ENCODE measurements around the gene PCNX2. TPM values are rescaled to one million over a fixed set of nuclear protein-coding genes. Genes with fewer than 3 reads are reported as not detected.
A peak's percentile ranks its signal among the peaks of the same experiment; 100 is the strongest.
"Not testable (repeated sequence)": the region's sequence is repeated elsewhere in the genome, so short reads cannot be mapped to it uniquely, and the experiment has no call there.

The PCNX2 gene
- total RNA-seq, 1 donor from 2014 or later, result 1.3 TPM

DNA sequence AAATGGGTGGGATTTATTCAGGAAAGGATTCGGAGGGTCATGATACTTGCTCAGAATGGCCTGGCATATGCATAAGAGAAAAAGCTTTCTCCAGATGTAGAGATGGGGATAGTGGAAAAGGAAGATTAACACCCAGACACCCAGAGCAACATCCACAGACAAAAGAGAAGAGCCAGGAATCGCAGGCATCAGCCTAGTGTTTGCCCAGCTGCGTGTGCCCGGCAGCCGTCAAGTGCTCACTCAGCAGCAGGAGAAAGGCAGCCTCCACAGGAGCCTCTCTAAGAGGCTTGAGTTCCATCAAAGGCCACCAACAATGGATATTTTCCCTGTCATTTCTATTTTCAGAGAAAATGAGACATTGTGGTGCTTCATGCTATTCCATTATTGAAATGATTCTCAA, 290.4 kb downstream of the PCNX2 start:
- ATAC-seq (no peak), DNase-seq (no peak)
- intact Hi-C loops (cut with micrococcal nuclease), result no loop called here

DNA sequence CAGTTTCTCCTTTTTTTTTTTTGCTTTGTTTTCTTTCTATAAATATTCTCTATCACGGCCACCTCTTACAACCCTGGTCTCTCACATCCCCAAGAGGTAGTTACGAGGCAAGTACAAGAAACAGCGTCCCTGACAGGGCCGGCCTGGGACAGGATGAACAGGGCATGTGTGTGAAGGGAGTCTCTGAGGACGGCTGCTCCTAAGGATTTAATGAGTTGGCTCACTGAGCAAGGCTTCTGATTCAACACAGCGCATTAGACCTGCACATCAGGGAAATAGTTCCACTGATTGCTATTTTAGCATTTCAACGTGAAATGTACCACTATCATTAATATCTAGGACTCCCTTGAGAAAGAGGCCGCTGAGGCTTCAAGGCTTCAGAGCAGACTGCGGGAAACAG, 291.1 kb downstream of the PCNX2 start:
- intact Hi-C loops (cut with micrococcal nuclease), result no loop called here
- ATAC-seq (no peak), DNase-seq (no peak)

DNA sequence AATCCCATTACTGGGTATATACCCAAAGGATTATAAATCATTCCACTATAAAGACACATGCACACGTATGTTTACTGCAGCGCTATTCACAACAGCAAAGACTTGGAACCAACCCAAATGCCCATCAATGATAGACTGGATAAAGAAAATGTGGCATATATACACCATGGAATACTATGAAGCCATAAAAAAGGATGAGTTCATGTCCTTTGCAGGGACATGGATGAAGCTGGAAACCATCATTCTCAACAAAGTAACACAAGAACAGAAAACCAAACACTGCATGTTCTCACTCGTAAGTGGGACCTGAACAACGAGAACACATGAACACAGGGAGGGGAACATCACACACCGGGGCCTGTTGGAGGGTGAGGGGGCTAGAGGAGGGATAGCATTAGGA, 291.9 kb downstream of the PCNX2 start:
- ATAC-seq; intact Hi-C loops (cut with micrococcal nuclease); DNase-seq: not testable (repeated sequence)

DNA sequence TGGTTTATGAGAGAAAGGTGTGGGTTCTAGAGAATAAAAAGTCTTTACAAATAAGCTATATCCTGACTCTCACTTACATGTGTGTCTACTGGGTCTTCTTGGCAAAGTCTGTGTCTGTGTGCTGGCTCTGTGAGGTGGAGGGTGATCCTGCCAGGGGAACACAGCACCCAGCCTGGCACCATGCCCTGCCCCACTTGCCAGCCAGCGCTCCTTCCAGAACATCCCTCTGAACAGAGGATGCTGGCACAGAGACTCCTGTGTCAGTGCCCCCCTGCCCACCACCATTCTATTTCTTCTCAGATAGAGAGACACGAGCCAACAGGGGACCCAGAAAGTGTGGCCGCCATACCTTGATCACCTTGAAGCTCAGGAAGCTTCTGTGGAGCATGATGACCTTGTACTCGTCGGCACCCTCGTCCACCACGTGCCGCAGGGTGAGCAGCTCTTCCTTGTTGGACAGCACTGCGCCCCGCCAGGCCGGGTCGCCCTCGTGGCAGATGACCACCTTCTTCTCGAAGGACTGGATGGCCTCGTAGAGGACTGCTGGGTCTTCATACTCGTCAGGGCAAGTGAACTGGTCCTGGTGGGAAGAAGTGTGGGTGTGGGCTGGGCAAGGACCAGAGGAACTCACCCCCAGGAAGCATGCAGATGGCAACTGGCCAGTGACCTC, 295.4 kb downstream of the PCNX2 start:
- intact Hi-C loops (cut with micrococcal nuclease), result no loop called here
- DNase-seq (peak; percentile 82), ATAC-seq (peak; percentile 83)

DNA sequence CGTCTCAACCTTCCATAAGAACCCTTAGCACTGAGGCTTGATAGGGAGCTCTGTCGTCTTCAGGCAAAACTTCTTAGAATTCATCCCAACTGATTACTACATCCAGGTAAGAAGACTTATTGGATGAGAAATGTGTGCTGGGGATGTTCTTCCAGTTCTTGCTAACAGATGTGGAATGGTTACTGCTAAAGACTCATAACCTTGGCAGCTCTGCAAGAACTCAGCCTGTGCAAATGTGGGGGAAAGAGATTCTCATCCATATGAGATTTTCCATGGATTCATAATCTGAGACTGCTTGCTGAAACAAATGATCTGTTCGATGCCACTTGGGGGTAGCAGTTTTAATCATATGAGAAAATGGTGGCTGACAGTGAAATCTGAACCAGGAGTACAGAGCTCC, 296.9 kb downstream of the PCNX2 start:
- ATAC-seq, result no peak
- intact Hi-C loops (cut with micrococcal nuclease), result no loop called here

DNA sequence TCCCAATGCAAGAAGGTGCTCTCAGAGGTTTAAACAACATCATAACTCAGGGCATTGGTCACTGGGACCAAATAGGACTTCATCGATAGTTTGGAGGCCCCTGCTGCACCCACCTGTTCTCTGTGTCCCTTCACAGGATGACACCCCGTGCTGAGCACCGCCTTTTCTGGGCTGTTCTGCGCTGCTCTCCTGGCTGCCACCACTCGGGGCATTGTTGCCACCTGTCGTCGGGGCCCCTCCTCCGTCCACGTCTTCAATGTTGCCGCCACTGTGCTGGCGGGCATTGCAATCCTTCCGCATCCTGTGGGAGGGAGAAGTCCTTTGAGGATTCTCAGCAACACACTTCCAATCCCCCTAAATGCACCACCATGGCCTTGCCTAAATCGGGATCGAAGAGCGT, 297.4 kb downstream of the PCNX2 start:
- no peak for ATAC-seq
- DNase-seq, result no peak
- intact Hi-C loops (cut with micrococcal nuclease), result no loop called here

More for the DNA sequence above, 296.9 kb downstream of the PCNX2 start:
- no peak for DNase-seq

DNA sequence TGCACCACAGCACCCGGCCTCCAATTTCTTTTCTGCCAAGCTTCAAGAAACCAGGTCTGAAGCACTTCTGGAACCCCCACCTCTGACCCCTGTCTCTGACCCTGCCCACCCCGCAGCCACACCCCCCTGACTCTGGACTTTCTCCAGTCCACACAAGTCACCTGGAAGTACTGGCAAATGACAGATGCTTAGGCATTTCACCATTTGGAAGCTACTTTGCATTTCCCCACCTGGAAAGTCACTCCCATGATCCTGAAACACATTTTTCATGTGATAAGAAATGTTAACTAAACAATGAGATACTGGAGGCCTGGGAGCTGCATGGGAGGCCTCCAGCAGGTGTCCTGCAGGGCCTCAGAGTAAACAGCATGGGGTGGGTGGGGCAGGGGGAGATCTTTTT, 299.4 kb downstream of the PCNX2 start:
- intact Hi-C loops (cut with micrococcal nuclease), result no loop called here
- DNase-seq (no peak), ATAC-seq (no peak)

DNA sequence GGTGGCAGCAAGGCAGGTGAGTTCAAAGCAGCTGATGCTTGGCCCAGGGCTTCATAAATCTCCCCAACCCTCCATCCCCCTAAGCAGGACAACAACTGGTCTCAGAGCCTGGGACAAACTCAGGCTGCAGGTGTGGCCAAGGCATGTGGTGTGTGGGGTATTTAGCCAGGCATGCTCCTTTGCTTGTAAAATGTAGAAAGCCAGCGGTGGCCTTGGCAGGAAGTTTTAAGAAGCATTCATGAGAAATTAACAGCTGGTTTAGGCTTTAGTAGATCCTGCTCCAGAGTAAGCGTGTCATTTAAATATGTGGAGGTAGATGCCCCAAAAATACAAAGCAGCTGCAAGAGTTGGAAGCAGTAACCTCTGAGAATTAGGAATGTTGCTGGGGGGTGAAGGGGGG, 300.3 kb downstream of the PCNX2 start:
- no peak for ATAC-seq
- no peak for DNase-seq
- intact Hi-C loops (cut with micrococcal nuclease), result no loop called here

DNA sequence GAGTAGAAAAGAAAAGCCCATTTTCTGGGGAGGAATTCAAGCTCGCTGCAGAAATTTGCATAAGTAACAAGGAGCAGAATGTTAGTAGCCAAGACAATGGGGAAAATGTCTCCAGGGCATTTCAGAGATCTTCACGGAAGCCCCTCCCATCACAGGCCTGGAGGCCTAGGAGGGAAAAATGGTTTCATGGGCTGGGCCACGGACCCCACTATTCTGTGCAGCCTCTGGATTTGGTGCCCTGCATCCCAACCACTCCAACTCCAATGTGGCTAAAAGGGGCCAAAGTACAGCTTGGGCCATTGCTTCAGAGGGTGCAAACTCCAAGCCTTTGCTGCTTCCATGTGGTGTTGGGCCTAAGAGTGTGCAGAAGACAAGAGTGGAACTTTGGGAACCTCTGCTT, 302.0 kb downstream of the PCNX2 start:
- intact Hi-C loops (cut with micrococcal nuclease), result no loop called here
- ATAC-seq (no peak), DNase-seq (no peak)

DNA sequence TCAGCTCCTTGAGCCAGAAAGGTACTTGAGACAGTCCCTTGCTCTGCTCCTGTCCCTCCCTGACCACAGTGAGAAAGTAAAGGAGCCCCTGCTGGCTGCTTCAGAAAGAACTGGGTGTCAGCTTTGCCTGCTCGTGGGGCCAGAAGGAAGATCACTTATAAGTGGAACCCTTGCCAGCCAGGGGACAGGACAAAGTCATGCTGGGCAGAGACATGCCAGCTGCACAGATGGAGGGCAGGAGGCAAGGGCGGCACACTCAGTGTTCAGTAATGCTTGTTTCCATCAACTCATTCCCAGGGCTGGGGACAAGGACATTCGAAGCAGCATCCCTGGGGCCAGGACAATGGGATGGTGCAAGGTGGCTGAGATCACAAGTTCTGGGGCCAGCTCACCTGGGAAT, 303.3 kb downstream of the PCNX2 start:
- intact Hi-C loops (cut with micrococcal nuclease), result no loop called here
- DNase-seq (peak; percentile 53), ATAC-seq (peak; percentile 96)

DNA sequence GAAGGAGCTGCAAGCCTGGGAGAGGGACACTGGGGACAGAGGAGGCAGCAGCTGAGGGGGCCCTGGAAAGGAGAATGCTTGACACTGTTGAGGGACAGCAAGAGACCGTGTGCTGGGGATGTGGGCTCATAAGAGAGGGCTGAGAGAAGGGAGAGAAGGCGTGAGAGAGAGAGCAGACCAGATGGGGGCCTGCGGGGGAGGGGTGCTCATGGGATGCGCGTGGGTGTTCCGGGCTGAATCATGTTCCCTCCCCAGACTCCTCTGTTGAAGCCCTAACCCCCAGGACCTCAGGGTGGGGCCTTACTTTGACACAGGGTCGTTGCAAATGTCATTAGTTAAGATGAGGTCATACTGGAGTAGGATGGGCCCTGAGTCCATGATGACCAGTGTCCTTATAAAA, 304.3 kb downstream of the PCNX2 start:
- intact Hi-C loops (cut with micrococcal nuclease), result no loop called here

DNA sequence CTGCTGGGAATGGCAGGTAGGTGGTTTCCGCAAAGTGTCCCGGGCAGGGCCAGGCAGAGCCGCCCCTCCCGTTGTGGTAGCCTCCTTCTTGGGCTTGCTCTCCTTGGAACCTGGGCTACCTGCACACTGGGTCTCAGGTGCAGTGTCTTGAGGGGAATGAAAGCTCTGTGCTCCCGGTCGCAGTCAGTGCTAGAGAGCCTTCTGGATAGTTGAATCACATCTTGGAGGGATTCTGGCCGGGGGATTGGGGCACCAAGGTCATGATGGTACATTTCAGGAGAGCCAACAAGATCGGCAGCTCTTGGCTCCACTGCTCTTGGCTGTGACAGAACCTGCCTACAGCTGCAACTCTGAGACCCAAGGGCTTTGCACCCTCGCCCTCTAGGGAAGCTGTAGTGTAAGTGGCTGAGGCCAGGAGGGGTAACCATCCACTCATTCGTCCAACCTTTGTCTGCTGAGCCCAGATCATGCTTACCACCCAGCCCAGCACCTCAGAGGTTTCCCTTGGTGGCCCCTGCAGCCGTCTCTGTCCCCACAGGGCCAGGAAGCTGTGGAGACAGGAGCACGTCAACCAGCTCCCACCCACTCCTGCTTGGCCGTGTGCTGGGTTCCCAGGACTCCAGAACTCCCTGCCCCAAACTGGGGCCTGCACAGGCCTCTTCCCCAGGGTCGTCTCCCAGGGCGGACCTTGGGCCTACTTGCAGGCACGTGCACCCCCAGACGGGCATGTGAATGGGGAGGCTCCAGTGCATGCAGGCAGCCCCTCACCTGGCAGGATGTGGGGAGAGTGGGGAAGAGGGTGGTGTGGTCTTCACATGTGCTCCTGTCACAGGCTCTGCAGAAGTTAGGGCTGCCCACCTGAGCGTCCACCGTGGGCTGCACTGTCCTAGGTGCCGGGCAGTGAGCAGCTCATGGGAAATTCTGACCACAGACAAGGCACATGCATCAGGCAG, 305.1 kb downstream of the PCNX2 start:
- intact Hi-C loops (cut with micrococcal nuclease), result no loop called here
- ATAC-seq, result no peak
- DNase-seq, result no peak

More for the DNA sequence above, 304.3 kb downstream of the PCNX2 start:
- DNase-seq, result no peak
- ATAC-seq, result no peak

DNA sequence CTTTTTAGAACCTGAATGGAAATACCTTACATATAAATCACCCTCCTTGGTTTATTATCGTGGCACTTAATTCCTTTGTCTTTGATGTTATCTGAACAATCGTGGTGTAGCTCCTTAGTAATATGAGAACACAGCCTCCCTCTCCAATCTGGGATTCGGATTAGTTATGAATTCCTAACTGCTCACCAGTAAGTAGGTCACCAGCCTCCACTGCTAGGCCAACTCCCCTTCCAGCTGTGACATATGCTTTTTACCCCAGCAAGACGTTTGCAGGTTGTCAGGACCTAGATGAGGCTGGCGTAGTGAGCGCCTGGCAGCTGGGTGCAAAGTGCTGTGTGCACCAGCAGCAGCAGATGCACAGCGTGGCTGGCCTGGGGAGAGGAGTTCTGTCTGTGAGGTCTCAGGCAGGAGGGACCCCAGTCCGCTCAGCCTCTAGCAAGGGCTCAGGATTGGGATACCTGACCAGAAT, 306.9 kb downstream of the PCNX2 start:
- DNase-seq, result no peak
- intact Hi-C loops (cut with micrococcal nuclease), result no loop called here
- ATAC-seq, result no peak

DNA sequence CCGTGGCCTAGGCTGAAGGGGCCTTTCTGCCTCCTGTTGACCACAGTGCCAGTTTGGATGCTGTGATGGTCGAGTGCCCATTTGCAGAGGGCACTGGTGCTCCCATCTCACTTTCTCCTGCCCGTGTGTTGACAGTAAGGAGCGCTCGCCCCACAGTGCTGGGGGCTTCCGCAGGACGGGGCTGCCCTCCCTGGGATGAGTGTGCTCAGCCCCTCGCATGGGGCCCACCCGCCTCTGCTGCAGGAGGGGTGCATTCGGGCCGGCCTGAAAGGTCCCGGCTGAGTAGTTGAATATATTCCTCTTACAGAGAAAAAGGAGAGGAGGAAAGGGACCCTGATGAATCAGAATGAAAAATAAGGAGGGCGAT, 307.8 kb downstream of the PCNX2 start:
- intact Hi-C loops (cut with micrococcal nuclease), result no loop called here
- ATAC-seq (no peak), DNase-seq (no peak)

DNA sequence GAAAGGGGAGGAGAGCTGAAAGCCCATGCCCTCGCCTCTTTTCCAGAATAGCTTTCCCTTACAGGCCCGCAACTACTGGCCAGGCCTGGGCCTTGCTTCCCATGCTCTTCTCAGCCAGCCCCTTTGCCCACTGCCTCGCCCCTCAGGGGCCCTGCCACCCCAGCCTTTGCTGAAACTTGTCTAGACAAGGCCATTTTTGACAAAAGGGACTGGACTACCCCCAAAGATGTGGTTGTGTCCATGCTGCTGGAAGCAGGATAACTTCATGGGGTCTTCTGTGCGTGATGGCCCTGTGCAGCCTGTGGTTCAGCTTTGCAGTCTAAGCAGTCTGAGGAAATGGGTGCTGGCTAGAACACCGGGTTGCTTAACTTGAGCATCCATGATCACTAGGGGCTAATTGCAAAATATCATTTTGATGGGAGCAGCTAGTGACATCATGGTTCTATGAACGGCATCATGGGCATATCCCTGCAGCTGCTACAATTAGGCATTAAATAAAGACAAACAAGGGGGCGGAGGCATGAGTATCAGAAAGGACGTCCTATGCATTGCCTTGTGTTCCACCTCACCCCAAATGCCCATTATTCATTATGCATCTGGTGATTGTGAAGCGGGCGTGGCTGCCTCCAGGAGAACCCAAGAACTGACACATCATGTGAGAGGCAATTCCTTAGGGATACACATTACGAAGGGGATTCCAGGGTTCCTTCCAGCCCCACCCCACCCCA, 308.3 kb downstream of the PCNX2 start:
- no peak for DNase-seq
- ATAC-seq, result no peak
- intact Hi-C loops (cut with micrococcal nuclease), result no loop called here

DNA sequence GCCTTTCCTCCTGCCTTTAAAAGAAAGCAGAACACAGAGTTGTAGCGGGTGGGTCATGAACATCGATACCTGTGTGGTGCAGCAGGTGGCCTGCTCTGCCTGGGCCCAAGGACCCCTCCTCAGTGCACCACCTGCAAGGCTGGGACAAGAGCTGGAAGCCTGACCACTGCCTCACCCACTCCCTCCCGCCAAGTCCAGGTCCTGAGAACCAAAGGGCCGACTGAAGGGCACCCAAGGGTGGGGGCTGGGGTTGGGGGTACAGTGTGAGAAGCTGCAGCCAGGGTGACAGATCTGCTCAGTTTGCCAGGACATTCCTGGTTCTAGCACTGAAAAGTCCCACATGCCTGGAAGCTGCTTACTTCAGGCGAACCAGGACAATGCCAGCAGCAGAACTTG, 309.0 kb downstream of the PCNX2 start:
- intact Hi-C loops (cut with micrococcal nuclease), result no loop called here
- peak; percentile 40 for ATAC-seq
- DNase-seq, result no peak

DNA sequence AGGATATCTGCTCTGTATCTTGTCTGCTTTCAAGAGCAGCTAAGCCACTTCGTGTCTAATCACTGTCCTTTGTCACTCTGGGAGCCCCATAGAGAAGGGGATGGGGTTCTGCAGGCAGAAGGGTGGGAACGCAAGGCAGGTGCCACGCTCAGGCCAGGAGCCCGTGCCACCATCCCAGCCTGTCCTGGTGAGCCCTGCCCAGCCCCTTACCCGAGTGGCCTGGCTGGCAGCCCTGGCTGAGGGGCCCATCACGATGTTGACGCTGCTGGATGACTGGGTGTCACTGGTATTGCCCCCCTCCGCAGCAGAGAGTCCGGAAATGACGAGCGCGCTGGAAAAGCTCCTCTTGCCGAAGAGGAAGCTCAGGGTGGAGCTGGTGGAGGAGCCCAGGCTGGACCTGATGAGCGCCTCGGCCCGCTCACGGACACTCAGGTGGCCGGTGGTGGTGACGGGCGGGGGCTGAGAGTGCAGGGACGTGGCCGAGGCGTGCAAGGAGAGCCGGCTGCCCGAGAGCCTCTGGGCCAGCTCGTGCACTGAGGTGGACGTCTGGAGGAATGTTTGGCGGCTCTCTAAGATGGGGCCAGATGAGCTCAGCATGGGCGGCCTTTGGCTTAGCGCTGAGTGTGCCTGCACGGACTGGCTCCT, 309.5 kb downstream of the PCNX2 start:
- no peak for ATAC-seq
- intact Hi-C loops (cut with micrococcal nuclease), result no loop called here
- no peak for DNase-seq

DNA sequence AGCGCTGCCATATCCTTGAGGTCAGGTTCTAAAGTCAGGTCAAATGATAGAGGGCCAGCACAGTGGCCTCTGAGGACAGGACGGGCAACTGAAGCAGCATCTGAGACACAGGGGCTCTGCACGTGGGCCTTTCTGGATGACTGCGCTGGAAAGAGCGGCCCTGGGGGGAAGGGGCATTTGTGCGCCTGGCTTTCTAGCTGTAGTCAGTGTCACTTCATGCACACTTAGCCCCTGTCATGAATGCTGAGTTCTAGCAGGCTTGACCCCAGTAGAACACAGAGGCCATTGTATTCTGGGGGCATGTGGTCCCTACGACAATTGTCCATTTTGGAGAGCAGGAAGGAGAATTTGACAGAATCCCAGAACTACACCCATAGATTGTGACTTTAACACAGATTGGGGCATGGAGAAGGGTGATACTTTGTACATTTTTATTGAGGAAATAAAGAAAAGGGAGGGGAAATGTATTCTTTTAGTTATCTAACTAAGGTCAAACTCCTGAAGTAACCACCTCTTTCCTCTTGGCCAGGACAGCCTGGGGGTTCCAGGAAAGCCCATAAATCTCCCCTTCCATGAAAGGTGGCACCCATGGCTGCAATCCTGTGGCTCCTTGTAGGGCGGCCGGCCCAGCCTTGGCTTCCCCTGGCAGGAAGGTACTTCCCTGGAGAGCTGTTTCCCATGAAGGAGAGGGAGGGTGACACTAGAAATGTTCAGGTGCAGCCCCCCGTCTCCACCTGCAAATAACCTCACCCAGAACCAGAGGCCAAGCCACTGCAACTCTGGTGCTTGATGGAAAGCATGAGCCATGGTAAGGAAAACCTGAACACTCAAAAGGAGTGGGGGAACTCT, 310.7 kb downstream of the PCNX2 start:
- no peak for DNase-seq
- intact Hi-C loops (cut with micrococcal nuclease), result no loop called here

More for the DNA sequence above, 310.7 kb downstream of the PCNX2 start:
- no peak for ATAC-seq
